Spinal cord (tissue), 10 donors: ENCODE results near the gene PTPN23. TPM values are rescaled to one million over a fixed set of nuclear protein-coding genes. Genes with fewer than 3 reads are reported as not detected.
"Not testable (repeated sequence)": the region's sequence is repeated elsewhere in the genome, so short reads cannot be mapped to it uniquely, and the experiment has no call there.

Source experiments
- DNase-seq, 6 donors: peaks; one replicate each; pipeline versions ENCODE4 v3.0.0 to v3.0.0-alpha.2; 2013 to 2015; ENCODE audit warnings: low spot score in 6 of 6, low read depth in 4 of 6
- H3K27ac ChIP-seq: one replicate; pipeline ENCODE4 v1.5.1; 2013; ENCODE audit warnings: low read depth, low read length, control low read depth
- H3K27me3 ChIP-seq: one replicate; pipeline ENCODE4 v1.6.1; 2013; ENCODE audit warnings: low read length; ENCODE audit not compliant: control insufficient read depth, insufficient read depth
- H3K36me3 ChIP-seq: one replicate; pipeline ENCODE4 v1.6.1; 2013; ENCODE audit warnings: low read length; ENCODE audit not compliant: control insufficient read depth, insufficient read depth
- H3K4me1 ChIP-seq: one replicate; pipeline ENCODE4 v1.6.1; 2013; ENCODE audit warnings: low read length; ENCODE audit not compliant: control insufficient read depth, insufficient read depth
- H3K4me3 ChIP-seq: one replicate; pipeline ENCODE4 v1.5.1; 2013; ENCODE audit warnings: low read depth, low read length, control low read depth
- H3K9me3 ChIP-seq: one replicate; pipeline ENCODE4 v1.6.1; 2013; ENCODE audit warnings: low read length; ENCODE audit not compliant: control insufficient read depth, insufficient read depth
- WGBS: methylation state at CpG from one replicate; pipeline ENCODE4 v1.1.5; 2013; ENCODE audit warnings: missing lambda C conversion rate; ENCODE audit not compliant: insufficient coverage; 5-methylcytosine and 5-hydroxymethylcytosine counted together
- polyA plus RNA-seq, 2 donors: library from polyadenylated mRNA; unstranded; fragments of 120-200 nt; gene quantifications; one replicate each; pipeline ENCODE4 v1.2.1, GENCODE V29; 2013; ENCODE audit not compliant: insufficient read length in 2 of 2
- total RNA-seq, 2 donors: library from RNA; depleted of rRNA in 1 of 2; stranded (reverse); fragments of 120-200 nt in 1 of 2; fragments of >200 nt in 1 of 2; gene quantifications; one replicate each; pipeline versions ENCODE4 v1.2.3 to v1.2.4, GENCODE V29; 2013 to 2014
- donor health status: healthy.

Gene PTPN23
- total and polyA plus RNA-seq, 4 donors: 13.8 to 46.7 (median 30.5) TPM

- 88% methylated on average over 1 of the region's 3 CpGs for WGBS
- H3K27ac ChIP-seq: no peak overlapping the region
Observed at GRCh38 chr3:47455806-47456452, 75.1 kb downstream of the PTPN23 start.

GRCh38 chr3:47456984-47457383, 76.2 kb downstream of the PTPN23 start:
- Histone ChIP-seq H3K36me3 (no peaks in the 10 kb centered on the region), H3K4me1 (no peaks in the 10 kb centered on the region), H3K27ac (no peak overlapping the region), H3K4me3 (no peak overlapping the region), H3K27me3 (no peaks in the 10 kb centered on the region), H3K9me3 (no peaks in the 10 kb centered on the region)
- DNase-seq: no peak

More at GRCh38 chr3:47455806-47456452, 75.1 kb downstream of the PTPN23 start:
- no peaks in the 10 kb centered on the region for H3K36me3 ChIP-seq
- no peak for DNase-seq
- H3K4me1 ChIP-seq: no peaks in the 10 kb centered on the region
- H3K9me3 ChIP-seq: no peaks in the 10 kb centered on the region
- no peaks in the 10 kb centered on the region for H3K27me3 ChIP-seq
- no peak overlapping the region for H3K4me3 ChIP-seq

GRCh38 chr3:47459534-47460085, 78.8 kb downstream of the PTPN23 start:
- 100% methylated on average over 1 of the region's 9 CpGs for WGBS
- H3K9me3 ChIP-seq, H3K27me3 ChIP-seq, H3K4me1 ChIP-seq, H3K27ac ChIP-seq, H3K4me3 ChIP-seq, DNase-seq, H3K36me3 ChIP-seq: not testable (repeated sequence)

Other genes with a start within 250 kb of the PTPN23 start
- 10 to 100 TPM; 55.8 to 72.0 TPM for gene SETD2, start 216.9 kb upstream of the PTPN23 start, total RNA-seq
- 10 to 100 TPM; 39.9 to 46.1 TPM for gene SETD2, start 216.9 kb upstream of the PTPN23 start, polyA plus RNA-seq
- 10 to 100 TPM; 11.5 to 26.1 TPM for gene KIF9, start 98.2 kb upstream of the PTPN23 start, total RNA-seq
- gene KIF9, start 98.2 kb upstream of the PTPN23 start, polyA plus RNA-seq: 10 to 100 TPM; 24.7 to 27.3 TPM
- gene KLHL18, start 98.1 kb upstream of the PTPN23 start, total RNA-seq: 10 to 100 TPM; 17.5 to 21.2 TPM
- gene KLHL18, start 98.1 kb upstream of the PTPN23 start, polyA plus RNA-seq: 10 to 100 TPM; 28.6 to 29.0 TPM
- gene SCAP, start 94.9 kb downstream of the PTPN23 start, total RNA-seq: 10 to 100 TPM; 63.9 to 89.7 TPM
- 10 to 100 TPM; 97.1 to 99.5 TPM for gene SCAP, start 94.9 kb downstream of the PTPN23 start, polyA plus RNA-seq
- gene ELP6, start 132.7 kb downstream of the PTPN23 start, total RNA-seq: 10 to 100 TPM; 32.9 to 61.9 TPM
- gene ELP6, start 132.7 kb downstream of the PTPN23 start, polyA plus RNA-seq: 10 to 100 TPM; 42.4 to 61.1 TPM
- 10 to 100 TPM; 78.2 to 87.0 TPM for gene CSPG5, start 197.8 kb downstream of the PTPN23 start, total RNA-seq
- gene CSPG5, start 197.8 kb downstream of the PTPN23 start, polyA plus RNA-seq: 100 to 1,000 TPM; 306 to 338 TPM